GM10266 (cell line): ENCODE results near the gene TMEM126A.

Experiments used
- DNase-seq: peaks from one replicate; pipeline ENCODE4 v3.0.0; 2012; ENCODE audit errors: extremely low spot score
- TF ChIP-seq, protein P1 (sequence below): IDR thresholded peaks from 2 replicates; pipeline ENCODE4 v1.5.1; 2012; ENCODE audit warnings: mild to moderate bottlenecking, low read depth; ENCODE audit not compliant: control insufficient read depth, insufficient read depth; ENCODE audit errors: missing control alignments

Gene TMEM126A

DNA sequence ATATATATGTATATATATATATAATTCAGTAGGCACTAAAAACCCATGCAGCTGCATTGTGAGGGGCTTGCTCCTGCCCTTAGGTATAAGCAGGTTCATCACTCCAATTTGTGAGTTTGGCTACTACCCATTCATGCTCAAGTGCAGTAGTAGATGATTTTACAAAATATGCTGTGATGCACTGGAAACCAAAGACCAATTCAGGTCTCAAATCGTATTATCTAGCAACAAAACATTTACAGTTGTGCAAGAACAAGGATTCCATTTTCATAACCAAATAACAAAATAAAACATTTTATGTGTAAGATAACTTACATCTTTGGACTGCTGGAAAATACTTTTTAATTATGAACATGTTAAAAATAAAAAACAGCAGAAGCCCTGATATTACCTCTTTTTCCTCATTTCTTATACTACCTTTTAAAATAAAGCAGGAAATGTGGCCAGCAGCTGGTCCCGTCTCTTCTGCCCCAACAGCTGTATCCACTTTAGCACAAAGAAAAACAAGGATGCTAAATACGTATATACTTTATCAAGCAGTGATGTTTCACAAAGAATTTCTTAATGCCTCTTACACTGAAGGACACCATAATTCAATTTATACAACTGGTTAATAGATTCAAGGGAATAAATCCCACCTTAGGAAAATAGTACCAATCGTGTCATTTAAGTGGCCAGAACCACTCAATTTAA is 14.4 kb downstream of the TMEM126A start:
- DNase-seq, result no peak
- TF ChIP-seq, protein P1, sequence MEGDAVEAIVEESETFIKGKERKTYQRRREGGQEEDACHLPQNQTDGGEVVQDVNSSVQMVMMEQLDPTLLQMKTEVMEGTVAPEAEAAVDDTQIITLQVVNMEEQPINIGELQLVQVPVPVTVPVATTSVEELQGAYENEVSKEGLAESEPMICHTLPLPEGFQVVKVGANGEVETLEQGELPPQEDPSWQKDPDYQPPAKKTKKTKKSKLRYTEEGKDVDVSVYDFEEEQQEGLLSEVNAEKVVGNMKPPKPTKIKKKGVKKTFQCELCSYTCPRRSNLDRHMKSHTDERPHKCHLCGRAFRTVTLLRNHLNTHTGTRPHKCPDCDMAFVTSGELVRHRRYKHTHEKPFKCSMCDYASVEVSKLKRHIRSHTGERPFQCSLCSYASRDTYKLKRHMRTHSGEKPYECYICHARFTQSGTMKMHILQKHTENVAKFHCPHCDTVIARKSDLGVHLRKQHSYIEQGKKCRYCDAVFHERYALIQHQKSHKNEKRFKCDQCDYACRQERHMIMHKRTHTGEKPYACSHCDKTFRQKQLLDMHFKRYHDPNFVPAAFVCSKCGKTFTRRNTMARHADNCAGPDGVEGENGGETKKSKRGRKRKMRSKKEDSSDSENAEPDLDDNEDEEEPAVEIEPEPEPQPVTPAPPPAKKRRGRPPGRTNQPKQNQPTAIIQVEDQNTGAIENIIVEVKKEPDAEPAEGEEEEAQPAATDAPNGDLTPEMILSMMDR, result no peak

DNA sequence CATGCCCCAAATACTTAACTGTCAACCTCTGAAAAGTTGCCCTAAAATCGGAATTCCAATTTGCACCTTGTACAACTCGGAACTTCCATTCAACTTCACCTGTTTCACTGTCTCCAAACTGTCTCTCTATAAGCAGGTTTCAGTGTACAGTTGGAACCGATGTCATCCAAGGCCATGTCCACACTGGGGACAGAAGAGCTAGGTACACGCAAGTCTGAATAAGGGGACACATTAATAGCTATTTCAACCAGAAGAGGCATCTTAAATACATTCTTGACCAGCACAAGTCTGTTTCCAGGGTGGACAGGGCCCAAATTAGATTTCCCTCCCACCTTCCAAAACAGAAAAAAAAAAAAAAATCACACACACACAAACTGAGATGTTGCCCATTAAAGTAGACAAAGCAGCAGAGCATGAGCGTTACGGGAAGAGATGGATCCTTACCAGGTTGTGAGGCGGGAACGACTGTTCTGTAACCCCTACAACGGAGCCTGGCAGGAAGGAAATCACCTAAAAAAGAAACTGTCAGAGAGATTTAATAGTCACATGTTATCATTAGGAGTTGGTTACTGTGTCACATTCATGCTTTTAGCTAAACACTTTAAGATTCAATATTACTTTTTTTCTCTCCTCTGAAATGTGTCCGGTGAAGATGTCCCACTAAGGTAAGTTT is 15.4 kb downstream of the TMEM126A start:
- DNase-seq, result peak; percentile 14
- TF ChIP-seq, protein P1, result no peak

- peak; percentile 79 for DNase-seq
- TF ChIP-seq, protein P1, result peak; percentile 64
Observed at GRCh38 chr11:85663753-85664614, 16.2 kb downstream of the TMEM126A start.

DNA sequence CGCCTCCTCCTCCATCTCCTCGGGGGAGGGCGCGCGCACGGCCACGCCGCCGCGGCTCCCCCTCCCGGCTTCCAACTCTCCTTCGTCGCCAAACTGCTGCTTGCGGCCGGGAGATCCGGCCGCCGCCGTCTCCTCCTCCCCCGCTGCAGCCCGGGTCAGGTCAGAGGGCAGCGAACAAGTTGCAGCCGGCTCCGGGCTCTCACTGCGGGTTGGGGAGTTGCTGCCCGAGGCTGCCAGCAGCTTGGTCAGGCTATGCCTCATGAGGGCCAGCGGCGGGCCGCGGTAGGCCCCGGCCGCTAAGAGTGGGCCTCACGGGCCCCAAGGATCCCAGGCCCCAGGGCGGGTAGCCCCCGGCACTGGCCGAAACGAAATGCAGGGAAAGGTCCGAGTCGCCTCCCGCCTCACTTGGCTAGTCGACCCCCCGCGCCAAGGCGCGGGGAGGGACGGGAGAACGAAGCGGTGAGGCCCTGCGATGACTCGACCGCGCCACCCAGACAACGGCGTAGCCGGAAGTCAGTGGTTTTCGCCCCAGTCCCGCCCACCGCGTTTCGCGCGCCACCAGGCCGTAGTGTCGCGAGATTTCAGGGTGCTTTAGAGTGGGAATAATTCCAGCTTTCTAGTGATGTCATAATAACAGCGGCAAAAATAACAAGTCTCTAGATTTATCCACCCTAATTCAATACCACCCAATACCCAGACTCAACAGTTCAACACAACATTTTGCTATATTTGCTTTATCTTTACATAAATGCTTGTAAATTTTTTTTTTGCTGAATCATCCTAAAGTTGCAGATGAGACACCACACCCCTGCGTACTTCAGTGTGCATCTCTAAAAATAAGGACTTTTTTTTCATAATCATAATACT is 17.1 kb downstream of the TMEM126A start, which contains the start of gene CREBZF:
TSS of gene CREBZF (minus strand) at position 515 of the 867 bp plus-strand sequence. CDS start at position 261, 254 bp downstream.
- DNase-seq, result peak; percentile 90
- TF ChIP-seq, protein P1, result no peak

DNA sequence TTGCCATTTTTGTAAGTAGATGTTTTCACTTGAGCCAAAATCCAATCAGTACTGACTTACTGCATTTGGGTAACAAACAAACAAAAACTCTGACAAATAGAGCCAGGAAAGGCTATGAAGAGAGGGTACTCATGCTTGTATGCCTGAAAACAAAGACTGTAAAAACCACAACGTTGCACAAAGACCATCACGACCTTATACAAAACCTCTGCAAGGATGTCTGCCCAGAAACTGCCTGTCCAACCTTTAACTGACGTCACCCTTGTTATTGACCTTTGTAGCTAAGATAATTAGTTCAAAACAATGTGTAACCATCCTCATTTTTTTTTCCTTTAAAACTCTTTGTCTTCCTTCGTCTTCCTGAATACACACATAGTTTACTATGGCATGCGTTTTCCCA is 18.0 kb downstream of the TMEM126A start:
- TF ChIP-seq, protein P1, result no peak

GRCh38 chr11:85666687-85667086 is 18.9 kb downstream of the TMEM126A start:
- no peak for DNase-seq
- TF ChIP-seq, protein P1, result no peak

More for the DNA sequence above, 18.0 kb downstream of the TMEM126A start:
- DNase-seq, result no peak
